NCI-H226 (cell line): ENCODE data around the gene PHC1.

Experiments
- DNase-seq: peaks from one replicate; pipeline ENCODE4 v3.0.0-alpha.2; 2015

The PHC1 gene

GRCh38 chr12:8950702-8951478, 36.6 kb downstream of the PHC1 start:
- no peak for DNase-seq

DNA sequence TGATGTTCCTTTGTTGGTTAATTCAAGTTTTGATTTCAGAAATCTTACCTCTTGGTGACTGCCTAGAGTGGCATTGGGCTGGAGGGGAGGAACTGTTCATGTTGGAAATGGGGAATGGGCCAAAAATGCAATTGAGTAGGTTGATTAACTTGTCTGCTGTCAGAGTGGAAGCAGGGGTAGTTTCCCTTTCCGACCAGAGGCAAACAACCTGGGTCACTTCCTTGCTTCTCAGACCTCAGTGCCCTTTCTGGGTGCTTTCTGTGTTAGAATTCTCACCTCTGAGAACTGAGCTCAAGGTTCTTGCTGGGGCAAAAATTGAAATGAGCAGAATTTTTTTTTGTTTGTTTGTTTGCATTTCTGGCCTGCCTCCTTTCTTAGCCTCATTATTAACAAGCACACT, 37.4 kb downstream of the PHC1 start:
- DNase-seq = no peak

DNA sequence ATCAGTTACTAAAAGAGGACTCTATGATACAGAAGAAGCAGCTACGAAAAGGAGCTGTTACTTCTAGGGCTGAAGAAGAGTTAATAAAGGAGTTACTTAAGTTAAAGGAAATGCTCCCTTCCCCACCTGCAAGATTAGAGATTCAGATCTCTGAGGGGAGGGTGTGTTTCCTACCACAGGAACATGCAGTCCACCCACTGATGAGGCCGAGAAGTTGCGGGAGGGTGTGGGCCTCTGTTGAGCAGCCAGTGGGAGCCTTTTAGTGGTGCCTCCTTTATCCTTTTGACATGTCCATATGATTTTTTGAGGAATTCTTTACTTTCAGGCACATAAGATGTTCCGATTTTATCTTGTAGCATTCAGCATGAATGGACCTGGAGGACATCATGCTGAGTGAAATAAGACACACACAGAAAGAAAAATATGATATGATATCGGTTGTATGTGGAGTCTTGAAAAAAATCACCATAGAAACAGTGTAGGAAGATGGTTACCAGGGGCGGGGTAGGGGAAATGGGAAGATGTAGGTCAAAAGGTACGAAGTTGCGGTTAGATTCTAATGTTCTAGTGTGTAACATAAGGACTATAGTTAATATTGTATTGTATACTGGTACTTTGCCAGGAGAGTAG, 39.6 kb downstream of the PHC1 start:
- no peak for DNase-seq

- no peak for DNase-seq
These were observed 41.8 kb downstream of the PHC1 start for GRCh38 chr12:8956073-8956472.

GRCh38 chr12:8956772-8957171, 42.5 kb downstream of the PHC1 start:
- DNase-seq = no peak

DNA sequence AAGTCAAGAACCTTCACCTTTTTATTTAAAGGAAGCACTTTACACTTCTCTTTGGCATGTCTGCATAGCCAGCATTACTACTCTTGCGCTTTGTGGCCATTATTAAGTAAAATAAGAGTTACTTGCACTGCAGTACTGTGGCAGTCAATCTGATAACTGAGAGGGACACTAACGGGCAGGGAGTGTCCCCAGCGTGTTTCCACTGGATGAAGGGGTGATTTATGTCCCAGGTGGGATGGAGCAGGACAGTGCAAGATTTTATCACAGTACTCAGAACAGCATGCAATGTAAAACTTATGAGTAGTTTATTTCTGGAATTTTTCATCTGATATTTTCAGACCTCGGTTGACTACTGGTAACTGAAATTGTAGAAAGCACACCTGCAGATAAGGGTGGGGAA, 43.3 kb downstream of the PHC1 start:
- DNase-seq = no peak

DNA sequence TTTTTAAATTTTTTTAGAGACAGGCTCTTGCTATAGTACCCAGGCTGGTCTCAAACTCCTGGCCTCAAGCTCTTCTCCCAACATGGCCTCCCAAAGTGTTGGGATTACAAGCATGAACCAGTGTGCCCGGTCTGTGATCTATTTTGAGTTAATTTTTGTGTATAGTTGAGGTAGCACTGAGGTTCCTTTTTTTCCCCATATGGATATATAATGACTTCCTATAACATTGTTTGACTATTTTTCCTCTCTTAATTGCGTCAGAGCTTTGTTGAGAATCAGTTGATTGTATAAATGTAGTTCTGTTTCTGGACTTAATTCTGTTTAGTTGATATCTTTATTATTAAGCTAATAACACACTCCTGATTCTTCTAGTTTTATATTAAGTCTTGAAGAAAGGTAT, 43.8 kb downstream of the PHC1 start:
- DNase-seq = no peak

GRCh38 chr12:8960176-8960575, 45.9 kb downstream of the PHC1 start:
- DNase-seq = no peak

DNA sequence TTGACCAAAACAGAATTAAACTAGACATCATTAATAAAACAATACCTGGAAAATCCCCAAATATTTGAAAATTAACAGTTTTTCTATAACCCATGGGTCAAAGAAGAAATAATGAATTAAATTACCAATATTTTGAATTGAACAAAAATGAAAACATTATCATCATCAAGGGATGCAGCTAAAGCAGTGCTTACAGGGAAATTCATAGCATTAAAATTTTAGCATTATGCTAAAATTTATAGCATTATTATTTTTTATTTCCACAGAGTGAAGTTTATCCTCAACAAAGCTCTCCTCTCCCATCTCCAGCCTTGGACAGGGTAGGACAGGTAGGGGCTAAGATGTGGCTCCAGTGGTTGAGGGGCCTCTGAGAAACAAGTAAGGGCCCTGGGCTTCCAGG, 54.5 kb downstream of the PHC1 start:
- DNase-seq = no peak

DNA sequence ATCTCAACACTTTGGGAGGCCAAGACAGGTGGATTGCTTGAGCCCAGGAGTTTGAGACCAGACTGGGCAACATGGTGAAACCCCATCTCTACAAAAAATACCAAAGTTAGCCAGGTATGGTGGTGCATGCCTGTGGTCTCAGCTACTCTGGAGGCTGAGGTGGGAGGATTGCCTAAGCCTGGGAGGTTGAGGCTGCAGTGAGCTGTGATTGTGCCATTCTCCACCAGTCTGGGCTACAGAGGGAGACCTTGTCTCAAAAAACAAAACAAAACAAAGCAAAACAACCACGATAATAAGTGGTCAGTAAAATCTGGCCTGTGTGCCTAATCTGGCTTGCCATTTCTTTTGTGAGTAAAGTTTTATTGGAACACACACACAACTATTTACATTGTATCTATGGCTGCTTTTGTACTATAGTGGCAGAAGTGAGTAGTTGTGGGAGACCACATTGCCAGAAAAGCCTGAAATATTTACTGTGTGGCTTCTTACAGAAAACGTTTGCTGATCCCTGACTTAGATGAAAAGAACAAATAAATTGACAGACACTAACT, 55.6 kb downstream of the PHC1 start:
- DNase-seq = no peak

- DNase-seq = no peak
These were observed 56.1 kb downstream of the PHC1 start for GRCh38 chr12:8970432-8970831.

- DNase-seq = no peak
These were observed 65.8 kb downstream of the PHC1 start for GRCh38 chr12:8980137-8980536.

- no peak for DNase-seq
These were observed 71.0 kb downstream of the PHC1 start for GRCh38 chr12:8985213-8985754.

DNA sequence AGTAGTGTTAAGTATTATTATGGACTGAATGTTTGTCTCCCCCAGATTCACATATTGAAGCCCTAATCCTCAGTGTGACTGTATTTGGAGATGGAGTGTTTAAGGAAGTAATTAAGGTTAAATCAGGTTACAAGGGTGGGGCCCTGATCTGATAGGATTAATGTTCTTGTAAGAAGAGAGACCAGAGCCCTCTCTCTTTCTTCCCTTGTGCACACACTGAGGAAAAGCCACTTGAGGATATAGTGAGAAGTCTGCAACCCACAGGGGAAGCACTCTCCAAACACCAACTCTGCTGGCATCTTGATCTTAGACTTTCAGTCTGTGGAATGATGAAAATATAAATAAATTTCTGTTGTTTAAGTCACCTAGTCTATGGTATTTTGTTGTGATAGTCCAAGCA, 72.9 kb downstream of the PHC1 start:
- no peak for DNase-seq

DNA sequence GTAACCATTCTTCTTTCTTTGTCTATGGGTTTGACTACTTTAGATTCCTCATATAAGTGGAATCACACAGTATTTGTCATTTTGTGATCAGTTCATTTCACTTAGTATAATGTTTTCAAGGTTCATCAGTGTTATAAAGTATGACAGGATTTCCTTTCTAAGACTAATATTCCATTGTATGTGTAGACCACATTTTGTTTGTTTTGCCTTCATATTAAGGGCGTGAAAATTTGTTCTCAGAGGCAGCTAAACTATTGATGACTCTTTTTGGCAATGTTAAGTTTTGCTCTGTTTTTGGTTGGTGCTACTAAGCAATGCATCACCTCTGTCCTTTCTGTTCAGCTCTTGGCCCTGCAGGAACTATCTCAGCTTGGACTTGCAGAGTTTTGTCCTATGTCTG, 73.4 kb downstream of the PHC1 start:
- DNase-seq = no peak

GRCh38 chr12:8989413-8989812, 75.1 kb downstream of the PHC1 start, which contains the start of gene KLRG1:
Gene KLRG1 (plus strand): TSS chr12:8989546. CDS start chr12:8989636, 90 bp downstream.
- no peak for DNase-seq
